GM12891 (cell line): Measurements from ENCODE around the gene PARD6B.
"Not testable (repeated sequence)": the region's sequence is repeated elsewhere in the genome, so short reads cannot be mapped to it uniquely, and the experiment has no call there.

ENCODE experiments used
- POLR2A ChIP-seq: IDR thresholded peaks from 2 replicates; pipeline ENCODE4 v1.6.1; 2011; ENCODE audit warnings: low read depth, low read length, control low read depth
- POLR2AphosphoS5 ChIP-seq: IDR thresholded peaks from 2 replicates; pipeline ENCODE4 v1.6.1; 2011; ENCODE audit warnings: low read depth, low read length, control low read depth

- not testable (repeated sequence) for TF ChIP-seq POLR2AphosphoS5, POLR2A
Observed at GRCh38 chr20:50703651-50704438, 27.5 kb upstream of the PARD6B start.
